ENCODE data around the gene RTEL1. TPM values are rescaled to one million over a fixed set of nuclear protein-coding genes. Genes with fewer than 3 reads are reported as not detected.
A peak's percentile ranks its signal among the peaks of the same experiment; 100 is the strongest.
"Not testable (repeated sequence)": the region's sequence is repeated elsewhere in the genome, so short reads cannot be mapped to it uniquely, and the experiment has no call there.

The RTEL1 gene
- polyA plus RNA-seq, 1 donor: 12.2 TPM

DNA sequence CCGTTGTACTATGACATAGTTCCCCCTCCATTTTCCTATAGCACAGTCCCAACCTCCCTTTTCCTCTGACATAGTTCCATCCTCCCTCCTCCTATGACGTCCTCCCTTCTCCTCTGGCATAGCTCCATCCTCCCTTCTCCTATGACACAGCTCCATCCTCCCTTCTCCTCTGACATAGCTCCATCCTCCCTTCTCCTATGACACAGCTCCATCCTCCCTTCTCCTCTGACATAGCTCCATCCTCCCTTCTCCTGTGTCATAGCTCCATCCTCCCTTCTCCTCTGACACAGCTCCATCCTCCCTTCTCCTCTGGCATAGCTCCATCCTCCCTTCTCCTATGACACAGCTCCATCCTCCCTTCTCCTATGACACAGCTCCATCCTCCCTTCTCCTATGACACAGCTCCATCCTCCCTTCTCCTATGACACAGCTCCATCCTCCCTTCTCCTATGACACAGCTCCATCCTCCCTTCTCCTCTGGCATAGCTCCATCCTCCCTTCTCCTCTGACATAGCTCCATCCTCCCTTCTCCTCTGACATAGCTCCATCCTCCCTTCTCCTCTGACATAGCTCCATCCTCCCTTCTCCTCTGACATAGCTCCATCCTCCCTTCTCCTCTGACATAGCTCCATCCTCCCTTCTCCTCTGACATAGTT, 65.0 kb downstream of the RTEL1 start:
- DNase-seq: not testable (repeated sequence)

DNA sequence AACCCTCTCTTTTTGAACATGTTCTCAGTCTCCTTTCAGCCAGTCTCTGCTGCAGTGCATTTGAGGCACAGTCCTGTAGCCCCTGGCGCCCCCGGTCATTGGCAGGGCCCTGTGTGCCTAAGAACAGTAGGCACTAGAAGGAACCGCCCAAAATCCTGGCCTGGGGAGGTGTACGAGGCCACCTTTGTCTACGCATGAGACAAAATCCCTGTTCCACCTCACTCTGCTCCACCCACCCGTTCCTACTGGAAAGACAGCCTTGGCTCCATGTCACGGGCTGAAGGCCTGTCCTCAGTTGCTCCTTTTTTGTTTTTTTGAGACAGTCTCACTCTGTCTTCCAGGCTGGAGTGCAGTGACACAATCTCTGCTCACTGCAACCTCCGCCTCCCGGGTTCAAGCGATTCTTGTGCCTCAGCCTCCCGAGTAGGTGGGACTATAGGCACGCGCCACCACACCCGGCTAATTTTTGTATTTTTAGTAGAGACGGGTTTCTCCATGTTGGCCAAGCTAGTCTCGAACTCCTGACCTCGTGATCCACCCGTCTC, 72.1 kb downstream of the RTEL1 start:
- not testable (repeated sequence) for DNase-seq

DNA sequence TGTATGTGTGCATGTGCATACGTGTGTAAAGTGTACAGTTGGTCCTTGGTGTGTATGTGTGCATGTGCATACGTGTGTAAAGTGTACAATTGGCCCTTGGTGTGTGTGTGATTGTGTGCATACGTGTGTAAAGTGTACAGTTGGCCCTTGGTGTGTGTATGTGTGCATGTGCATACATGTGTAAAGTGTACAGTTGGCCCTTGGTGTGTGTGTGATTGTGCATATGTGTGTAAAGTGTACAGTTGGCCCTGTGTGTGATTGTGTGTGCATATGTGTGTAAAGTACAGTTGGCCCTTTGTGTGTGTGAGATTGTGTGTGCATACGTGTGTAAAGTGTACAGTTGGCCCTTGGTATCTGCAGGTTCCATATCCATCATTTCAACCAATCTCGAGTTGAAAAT, 73.3 kb downstream of the RTEL1 start:
- DNase-seq: no peak

DNA sequence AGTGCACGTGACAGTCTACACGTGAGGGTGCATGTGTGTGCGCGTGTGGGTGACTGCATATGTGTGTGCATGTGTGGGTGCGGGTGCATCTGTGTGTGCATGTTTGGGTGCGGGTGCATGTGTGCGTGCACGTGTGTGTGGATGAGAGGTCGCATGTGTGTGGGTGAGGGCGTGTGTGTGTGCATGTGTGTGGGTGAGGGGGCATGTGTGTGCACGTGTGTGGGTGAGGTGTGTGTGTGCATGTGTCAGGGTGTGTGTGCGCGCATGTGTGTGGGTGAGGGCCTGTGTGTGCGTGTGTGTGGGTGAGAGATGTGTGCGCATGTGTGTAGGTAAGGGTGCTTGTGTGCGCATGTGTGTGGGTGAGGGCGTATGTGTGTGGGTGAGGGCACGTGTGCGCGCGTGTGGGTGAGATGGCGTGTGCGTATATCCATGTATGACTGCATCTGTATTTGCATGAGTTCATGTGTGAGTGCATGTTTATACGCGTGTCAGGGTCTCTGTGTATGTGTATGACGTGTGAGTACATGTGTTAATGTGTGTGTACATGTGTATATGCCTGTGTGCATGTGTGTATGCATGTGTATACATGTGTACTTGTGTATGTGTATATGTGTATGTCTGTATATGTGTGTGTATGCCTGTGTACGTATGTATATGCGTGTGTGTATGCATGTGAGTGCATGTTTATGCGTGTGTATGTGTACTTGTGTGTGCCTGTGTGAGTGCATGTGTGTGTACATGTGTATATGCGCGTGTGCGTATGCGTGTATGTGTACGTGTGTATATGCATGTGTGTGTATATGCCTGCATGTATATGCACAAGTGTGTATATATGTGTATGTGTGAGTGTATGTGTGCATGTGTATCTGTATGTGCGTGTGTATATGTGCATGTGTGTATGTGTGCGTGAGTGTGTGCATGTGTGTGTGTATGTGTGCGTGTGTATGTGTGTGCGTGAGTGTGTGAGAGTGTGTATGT, 74.3 kb downstream of the RTEL1 start:
- no peak for DNase-seq

DNA sequence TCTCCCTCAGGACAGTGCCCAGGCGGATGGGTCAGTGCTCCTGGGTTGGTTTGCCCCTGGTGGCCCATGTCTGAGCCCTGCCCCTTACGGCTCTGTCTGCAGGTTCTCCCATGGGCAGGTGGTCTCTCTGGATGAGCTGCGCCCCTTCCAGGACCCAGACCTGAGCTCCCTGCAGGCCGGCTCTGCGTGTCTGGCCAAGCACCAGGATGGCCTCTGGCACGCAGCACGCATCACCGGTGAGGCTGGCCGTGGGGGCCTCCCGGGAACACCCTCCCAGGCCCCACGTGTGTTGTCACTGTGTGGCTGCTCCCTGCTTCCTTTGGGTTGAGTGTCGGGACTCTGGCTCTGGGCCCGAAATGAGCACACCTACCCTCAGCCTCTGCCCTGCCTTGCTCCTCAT, 75.0 kb downstream of the RTEL1 start:
- DNase-seq: no peak

DNA sequence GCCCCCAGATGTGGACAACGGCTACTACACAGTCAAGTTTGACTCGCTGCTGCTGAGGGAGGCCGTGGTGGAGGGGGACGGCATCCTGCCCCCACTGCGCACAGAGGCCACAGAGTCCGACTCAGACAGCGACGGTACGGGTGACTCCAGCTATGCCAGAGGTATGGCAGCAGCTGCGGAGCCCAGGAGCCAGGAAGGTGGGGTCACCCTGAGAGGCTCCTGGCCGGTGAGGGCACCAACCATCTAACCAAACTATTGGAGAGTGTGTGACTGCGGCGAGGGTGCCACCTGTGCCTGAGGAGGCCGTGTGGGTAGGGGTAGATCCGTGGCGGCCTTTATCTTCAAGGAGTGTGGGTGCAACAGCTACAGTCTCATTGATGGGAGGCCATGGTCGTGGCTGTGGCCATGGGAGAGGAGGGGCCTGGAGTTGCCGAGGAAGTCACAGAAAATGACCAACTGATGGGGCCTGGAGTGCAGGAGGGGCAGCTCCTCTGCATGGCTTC, 75.5 kb downstream of the RTEL1 start:
- no peak for DNase-seq

DNA sequence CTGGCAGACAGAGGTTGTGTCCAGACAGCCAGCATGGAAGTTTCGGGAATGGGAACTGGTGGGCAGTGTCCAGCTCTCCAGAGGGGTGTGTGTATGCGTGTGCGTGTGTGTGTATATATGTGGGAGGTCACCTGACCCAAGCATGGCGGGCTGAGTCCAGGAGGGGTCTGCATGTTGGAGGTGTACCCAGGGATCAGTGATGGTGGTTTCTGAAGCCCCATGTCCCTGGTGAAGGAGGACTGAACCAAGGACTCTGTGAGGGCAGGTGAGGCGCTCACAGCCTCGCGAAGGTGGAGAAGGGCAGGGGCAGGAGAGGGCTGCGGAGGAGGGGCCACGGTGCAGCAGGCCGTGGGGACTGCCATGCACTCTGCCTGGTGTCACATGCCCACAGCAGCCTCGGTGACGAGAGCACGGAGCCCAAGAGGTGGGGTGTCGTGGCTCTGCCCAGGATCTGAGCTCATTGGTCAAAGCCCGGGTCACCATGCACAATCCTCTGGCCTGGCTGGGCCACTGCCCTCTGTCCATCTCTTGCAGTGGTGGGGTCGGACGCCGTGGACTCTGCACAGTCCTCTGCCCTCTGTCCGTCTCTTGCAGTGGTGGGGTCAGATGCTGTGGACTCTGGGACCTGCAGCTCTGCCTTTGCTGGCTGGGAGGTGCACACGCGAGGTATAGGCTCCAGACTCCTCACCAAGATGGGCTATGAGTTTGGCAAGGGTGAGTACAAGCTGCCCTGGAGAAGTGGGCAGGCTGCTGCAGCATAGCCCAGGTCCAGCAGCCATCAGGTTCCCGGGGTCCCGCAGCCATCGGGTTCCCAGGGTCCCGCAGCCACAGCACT, 76.2 kb downstream of the RTEL1 start:
- DNase-seq: no peak

DNA sequence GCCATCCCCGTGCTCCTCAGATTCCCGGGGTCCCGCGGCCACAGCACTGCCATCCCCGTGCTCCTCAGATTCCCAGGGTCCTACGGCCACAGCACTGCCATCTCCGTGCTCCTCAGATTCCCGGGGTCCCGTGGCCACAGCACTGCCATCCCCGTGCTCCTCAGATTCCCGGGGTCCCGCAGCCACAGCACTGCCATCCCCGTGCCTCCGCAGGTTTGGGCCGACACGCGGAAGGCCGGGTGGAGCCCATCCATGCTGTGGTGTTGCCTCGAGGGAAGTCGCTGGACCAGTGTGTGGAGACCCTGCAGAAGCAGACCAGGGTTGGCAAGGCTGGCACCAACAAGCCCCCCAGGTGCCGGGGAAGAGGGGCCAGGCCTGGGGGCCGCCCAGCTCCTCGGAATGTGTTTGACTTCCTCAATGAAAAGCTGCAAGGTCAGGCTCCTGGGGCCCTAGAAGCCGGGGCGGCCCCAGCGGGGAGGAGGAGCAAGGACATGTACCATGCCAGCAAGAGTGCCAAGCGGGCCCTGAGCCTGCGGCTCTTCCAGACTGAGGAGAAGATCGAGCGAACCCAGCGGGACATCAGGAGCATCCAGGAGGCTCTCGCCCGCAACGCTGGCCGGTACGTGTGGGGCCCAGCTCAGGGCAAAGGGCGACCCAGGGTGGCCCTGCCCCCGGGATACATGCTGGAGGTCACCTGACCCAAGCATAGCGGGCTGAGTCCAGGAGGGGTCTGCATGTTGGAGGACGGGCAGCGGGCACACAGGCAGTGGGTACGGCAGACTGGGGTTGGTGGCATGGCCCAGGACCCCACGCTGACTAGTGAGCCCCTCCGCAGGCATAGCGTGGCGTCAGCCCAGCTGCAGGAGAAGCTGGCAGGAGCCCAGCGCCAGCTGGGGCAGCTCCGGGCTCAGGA, 77.1 kb downstream of the RTEL1 start:
- no peak for DNase-seq

DNA sequence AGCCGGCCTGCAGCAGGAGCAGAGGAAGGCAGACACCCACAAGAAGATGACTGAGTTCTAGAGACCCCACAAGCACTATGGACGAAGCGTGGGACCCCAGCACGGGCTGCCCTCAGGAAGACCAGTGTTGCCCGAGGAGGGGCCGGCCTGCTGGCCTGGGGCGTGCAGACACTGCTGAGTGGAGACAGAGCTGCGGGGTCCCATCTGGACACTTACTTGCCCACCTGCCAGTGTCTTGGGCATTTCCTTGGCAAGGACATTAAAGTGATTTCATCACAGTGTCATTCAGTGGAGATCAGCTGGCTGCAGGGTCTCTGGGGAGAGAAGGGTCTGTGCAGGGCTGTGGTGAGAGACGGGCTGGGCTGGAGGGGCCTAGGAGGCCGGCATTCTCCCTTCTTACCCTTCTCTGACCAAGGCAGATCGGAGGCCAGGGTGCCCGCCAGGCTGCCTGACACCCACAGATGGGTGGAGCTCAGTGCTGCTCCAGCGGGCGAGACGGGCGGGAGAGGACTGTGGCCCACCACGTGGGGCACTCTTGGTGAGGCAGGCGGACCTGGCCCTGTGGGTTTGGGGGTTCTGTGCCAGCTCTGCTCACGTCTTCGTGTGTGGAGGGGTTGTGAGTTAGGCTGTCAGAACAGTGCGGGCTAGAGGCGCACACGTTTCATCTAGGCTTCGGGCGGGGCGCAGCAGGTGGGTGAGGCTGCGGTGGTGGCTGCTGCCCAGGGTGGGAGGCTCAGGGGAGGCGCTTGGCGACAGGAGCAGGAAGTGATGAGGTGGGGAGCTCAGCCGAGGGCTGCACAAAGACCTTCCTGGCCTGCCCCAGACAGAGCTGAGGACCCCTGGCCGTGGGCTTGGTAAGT, 78.0 kb downstream of the RTEL1 start, which contains the start of gene LIME1:
Gene LIME1, plus strand, starts transcription at position 806 of the 860 bp plus-strand sequence. CDS start 886 bp downstream, outside the sequence.
- DNase-seq: no peak

DNA sequence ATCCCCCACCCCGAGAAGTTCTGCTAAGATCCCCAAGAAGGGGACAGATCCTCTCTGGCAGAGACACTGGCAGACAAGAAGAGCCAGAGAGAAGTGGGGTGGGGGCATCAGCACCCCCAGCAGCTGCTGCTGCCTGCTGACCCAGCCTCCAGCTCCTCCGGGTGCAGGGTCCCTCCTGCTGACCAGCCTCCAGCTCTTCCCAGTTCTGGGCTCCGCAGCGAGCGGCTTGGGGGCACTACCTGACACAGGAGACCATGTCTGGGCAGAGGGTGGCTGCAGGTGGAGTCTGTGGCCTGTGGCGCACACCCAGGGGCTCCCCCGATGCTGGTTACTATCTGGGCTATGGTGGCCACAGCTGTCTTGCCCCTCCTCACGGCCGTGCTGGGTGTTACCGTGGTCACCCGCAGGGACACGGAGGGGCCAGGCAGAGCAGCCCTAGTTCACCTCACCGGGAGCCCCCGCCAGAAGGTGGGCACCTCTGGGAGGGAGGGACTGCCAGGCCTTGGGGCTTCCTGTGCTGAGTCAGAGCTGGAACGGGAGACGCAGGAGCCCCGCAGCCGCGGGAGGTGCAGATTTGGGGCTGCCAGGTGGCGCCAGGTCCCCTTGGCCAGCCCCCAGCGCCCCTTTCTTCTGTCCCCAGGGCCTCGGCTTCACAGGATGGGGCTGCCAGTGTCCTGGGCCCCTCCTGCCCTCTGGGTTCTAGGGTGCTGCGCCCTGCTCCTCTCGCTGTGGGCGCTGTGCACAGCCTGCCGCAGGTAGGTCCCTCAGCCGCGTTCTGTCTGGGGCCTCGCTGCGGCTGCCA, 79.0 kb downstream of the RTEL1 start:
- no peak for DNase-seq

DNA sequence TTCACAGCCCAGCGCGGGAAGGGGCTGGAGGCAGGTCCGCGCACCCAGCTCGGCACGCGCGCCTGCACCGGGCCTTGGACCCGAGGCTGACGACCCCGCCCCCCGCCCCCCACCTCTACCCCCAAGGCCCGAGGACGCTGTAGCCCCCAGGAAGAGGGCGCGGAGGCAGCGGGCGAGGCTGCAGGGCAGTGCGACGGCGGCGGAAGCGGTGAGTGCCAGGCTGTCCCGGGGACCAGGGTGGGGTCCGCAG, 79.5 kb downstream of the RTEL1 start:
- DNase-seq: no peak

DNA sequence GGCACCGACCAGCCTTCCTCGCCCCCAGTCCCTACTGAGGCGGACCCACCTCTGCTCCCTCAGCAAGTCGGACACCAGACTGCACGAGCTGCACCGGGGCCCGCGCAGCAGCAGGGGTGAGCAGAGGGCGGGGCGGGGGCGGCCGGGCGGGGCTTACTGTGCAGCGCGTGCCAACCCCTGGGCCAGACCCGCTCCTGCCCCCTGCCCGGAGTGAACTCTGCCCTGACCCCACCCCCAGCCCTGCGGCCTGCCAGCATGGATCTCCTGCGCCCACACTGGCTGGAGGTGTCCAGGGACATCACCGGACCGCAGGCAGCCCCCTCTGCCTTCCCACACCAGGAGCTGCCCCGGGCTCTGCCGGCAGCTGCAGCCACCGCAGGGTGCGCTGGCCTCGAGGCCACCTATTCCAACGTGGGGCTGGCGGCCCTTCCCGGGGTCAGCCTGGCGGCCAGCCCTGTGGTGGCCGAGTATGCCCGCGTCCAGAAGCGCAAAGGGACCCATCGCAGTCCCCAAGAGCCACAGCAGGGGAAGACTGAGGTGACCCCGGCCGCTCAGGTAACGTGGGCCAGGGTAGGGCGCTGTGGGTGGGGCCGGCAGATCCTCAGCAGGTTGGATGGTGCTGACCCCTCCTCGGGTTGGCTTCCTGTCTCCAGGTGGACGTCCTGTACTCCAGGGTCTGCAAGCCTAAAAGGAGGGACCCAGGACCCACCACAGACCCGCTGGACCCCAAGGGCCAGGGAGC, 80.0 kb downstream of the RTEL1 start:
- no peak for DNase-seq

DNA sequence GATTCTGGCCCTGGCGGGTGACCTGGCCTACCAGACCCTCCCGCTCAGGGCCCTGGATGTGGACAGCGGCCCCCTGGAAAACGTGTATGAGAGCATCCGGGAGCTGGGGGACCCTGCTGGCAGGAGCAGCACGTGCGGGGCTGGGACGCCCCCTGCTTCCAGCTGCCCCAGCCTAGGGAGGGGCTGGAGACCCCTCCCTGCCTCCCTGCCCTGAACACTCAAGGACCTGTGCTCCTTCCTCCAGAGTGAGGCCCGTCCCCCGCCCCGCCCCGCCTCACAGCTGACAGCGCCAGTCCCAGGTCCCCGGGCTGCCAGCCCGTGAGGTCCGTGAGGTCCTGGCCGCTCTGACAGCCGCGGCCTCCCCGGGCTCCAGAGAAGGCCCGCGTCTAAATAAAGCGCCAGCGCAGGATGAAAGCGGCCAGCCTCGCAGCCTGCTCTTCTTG, 80.6 kb downstream of the RTEL1 start:
- peak; percentile 65 for DNase-seq

DNA sequence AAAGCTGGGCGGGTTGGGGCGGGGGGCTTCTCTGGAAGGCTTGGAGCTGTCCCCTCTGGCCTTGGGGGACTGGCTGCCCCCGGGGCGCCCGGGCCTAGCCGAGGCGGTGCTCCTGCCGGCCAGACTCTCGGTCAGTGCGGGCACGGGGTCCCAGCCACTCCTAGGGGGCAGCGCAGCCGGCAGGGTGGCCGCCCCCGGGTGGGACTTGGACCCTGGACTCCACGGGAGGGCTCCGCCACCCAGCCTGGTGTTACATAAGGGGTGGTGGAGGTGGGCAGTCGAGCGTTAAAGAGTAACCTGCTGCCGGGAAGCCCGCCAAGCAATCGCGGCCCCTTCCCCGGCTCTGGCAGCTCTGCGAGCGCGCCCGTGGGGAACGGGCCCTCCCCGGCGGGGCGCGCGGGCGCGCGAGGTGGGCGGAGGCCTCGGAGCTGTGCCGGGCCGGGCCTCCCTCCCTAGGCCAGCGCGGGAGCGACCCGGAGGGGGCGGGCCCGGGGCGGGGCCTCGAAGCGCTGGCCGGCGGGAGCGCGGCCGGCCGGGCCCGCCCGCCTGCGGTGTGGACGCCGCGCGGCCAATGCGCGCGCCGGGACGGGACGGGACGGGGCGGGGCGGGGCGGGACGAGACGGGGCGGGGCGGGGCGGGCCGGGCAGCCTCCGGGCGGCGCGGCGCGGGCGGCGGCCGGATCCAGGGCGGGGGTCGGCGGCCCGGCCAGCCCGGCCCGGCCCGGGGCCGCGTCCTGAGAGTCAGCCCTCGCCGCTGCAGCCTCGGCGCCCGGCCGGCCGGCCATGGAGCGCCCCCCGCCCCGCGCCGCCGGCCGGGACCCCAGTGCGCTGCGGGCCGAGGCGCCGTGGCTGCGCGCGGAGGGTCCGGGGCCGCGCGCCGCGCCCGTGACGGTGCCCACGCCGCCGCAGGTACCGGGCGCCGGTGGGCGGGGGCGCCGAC, 81.3 kb downstream of the RTEL1 start, which contains the start of gene SLC2A4RG:
Gene SLC2A4RG, plus strand, starts transcription at position 647 of the 940 bp plus-strand sequence. Its CDS starts 137 bp downstream, at position 784.
- peak; percentile 90 for DNase-seq

DNA sequence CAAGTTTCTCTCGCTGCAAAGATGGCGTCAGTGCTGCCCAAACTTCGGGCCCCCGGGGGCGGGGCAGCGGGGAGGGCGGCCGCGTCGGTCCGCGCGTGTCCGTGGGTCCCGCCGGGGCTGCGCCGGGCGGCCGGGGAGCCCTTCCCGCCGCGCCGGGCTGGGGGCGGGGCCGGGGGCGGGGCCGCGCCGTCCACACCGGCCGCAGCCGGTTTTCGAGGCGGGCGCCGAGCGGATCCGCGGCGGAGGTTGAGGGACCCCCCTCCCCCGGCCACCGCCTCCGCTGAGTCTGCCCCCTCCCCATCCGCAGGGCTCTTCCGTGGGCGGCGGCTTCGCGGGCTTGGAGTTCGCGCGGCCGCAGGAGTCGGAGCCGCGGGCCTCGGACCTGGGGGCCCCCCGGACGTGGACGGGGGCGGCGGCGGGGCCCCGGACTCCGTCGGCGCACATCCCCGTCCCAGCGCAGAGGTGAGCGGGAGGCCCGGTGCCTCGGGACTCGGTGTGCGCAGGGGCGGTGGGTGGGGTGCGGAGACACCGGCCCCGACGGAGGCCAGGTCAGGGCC, 82.0 kb downstream of the RTEL1 start:
- peak; percentile 68 for DNase-seq

DNA sequence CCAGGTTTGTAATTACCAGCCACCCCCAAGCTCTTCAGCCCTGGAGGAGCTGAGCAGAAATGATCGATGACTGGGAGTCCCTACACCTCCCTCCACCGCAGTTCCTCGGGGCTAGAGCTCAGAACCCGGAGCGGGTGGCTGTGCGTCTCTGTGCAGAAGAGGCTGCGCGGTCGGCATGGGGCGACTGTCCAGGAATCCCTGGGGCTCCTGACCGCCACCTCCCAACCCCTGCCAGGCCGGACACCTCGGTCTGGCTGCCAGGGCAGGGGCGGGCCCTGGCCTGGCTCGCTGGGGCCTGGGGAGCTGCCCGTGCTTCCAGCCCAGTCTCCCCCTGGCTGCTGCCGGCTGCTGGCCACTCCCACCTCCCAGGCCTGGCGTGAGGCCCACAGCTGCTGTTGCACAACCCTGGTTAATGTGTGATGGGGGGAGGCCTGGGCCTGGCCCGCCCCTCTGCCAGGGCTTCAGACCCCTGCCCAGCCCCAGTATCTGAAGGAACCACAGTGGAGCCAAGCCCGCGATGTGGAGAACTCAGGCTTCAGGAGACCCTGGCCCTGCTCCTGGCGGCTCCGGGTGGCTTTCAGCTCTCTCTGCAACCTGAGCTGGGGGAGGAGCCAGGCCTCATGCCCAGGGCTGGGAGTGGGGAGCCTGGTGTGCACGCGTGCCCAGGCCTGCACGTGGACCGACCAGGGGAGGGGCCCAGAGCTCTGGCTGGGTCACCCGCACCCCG, 82.7 kb downstream of the RTEL1 start:
- peak; percentile 95 for DNase-seq

Measured in hindlimb muscle (tissue), 1 donor.